Large intestine (tissue), 3 donors: ENCODE measurements around the gene CDH1. TPM values are rescaled to one million over a fixed set of nuclear protein-coding genes. Genes with fewer than 3 reads are reported as not detected.
"Not testable (repeated sequence)": the region's sequence is repeated elsewhere in the genome, so short reads cannot be mapped to it uniquely, and the experiment has no call there.

Source experiments
- DNase-seq, 2 donors: peaks; one replicate each; pipeline versions ENCODE4 v3.0.0 to v3.0.0-alpha.2; 2013
- H3K27ac ChIP-seq: one replicate; pipeline ENCODE4 v1.5.1; 2013; ENCODE audit warnings: low read length
- H3K27me3 ChIP-seq: 2 replicates; pipeline ENCODE4 v1.6.1; 2013; ENCODE audit warnings: low read length; ENCODE audit not compliant: control insufficient read depth, insufficient read depth
- H3K36me3 ChIP-seq: 2 replicates; pipeline ENCODE4 v1.6.1; 2013; ENCODE audit warnings: low read length; ENCODE audit not compliant: control insufficient read depth, insufficient read depth
- H3K4me1 ChIP-seq: one replicate; pipeline ENCODE4 v1.6.1; 2013; ENCODE audit warnings: low read length; ENCODE audit not compliant: control insufficient read depth, insufficient read depth
- H3K4me3 ChIP-seq: one replicate; pipeline ENCODE4 v1.5.1; 2013; ENCODE audit warnings: low read length
- H3K9me3 ChIP-seq: one replicate; pipeline ENCODE4 v1.6.1; 2013; ENCODE audit warnings: mild to moderate bottlenecking, low read depth, low read length, moderate library complexity; ENCODE audit not compliant: control insufficient read depth
- WGBS: methylation state at CpG from one replicate; pipeline ENCODE4 v1.1.5; 2013; ENCODE audit warnings: low lambda C conversion rate; ENCODE audit not compliant: insufficient coverage; 5-methylcytosine and 5-hydroxymethylcytosine counted together
- polyA plus RNA-seq: library from polyadenylated mRNA; unstranded; fragments of 120-200 nt; gene quantifications from one replicate; pipeline ENCODE4 v1.2.1, GENCODE V29; 2013

CDH1 gene
- polyA plus RNA-seq, 1 donor = 341 TPM

GRCh38 chr16:68786685-68787418, 49.8 kb downstream of the CDH1 start:
- Histone ChIP-seq H3K9me3 (no peaks in the 10 kb centered on the region), H3K27ac (peak overlapping the region; percentile 32), H3K36me3 (peaks cover 25% of the 10 kb centered on the region), H3K4me3 (no peak overlapping the region), H3K4me1 (peaks cover 41% of the 10 kb centered on the region), H3K27me3 (no peaks in the 10 kb centered on the region)
- WGBS = no CpG with 5 or more reads among the region's 7 CpGs
- peak; percentile 66 to 75 for DNase-seq

- H3K27me3 ChIP-seq, H3K4me3 ChIP-seq, DNase-seq, H3K9me3 ChIP-seq: not testable (repeated sequence)
- Histone ChIP-seq H3K36me3 (peaks cover 20% of the 10 kb centered on the region), H3K4me1 (peaks cover 43% of the 10 kb centered on the region), H3K27ac (peak overlapping the region; percentile 32)
- no CpG with 5 or more reads among the region's 1 CpG for WGBS
These were observed 50.3 kb downstream of the CDH1 start for GRCh38 chr16:68787419-68787807.

- no CpG with 5 or more reads among the region's 9 CpGs for WGBS
- Histone ChIP-seq H3K4me3 (no peak overlapping the region), H3K27ac (peak overlapping the region; percentile 97), H3K36me3 (peaks cover 19% of the 10 kb centered on the region), H3K9me3 (no peaks in the 10 kb centered on the region), H3K4me1 (peaks cover 62% of the 10 kb centered on the region), H3K27me3 (no peaks in the 10 kb centered on the region)
- peak; percentile 43 to 64 for DNase-seq
These were observed 53.2 kb downstream of the CDH1 start for GRCh38 chr16:68790130-68790761.

DNA sequence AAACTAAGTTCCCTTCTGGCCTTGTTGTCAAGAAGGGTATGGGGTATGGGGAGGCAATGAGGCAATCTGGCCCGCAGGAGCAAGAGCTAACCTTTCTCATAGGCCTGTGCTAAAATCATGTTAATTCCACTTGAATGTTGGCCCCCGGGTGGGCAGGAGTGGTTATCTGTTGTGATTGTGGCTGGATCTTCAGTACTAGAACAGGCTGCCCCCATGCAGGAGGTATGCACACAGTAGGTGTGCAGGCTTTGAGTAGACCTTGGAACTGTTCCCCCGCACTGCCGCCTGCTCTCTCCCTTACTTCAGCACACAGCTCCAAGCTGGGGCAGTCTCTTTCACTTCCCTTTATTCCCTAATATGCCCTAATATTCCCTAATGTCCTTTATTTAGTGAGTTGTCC, 53.9 kb downstream of the CDH1 start:
- H3K9me3 ChIP-seq = no peaks in the 10 kb centered on the region
- peaks cover 64% of the 10 kb centered on the region for H3K4me1 ChIP-seq
- H3K27ac ChIP-seq = peak overlapping the region; percentile 97
- WGBS = no CpG with 5 or more reads among the region's 4 CpGs
- H3K36me3 ChIP-seq = peaks cover 16% of the 10 kb centered on the region
- no peak overlapping the region for H3K4me3 ChIP-seq
- no peak for DNase-seq
- no peaks in the 10 kb centered on the region for H3K27me3 ChIP-seq

- peak overlapping the region; percentile 97 for H3K27ac ChIP-seq
- peaks cover 13% of the 10 kb centered on the region for H3K36me3 ChIP-seq
- H3K9me3 ChIP-seq = no peaks in the 10 kb centered on the region
- peak; percentile 85 to 94 for DNase-seq
- peak overlapping the region; percentile 5 for H3K4me3 ChIP-seq
- H3K4me1 ChIP-seq = peaks cover 51% of the 10 kb centered on the region
- H3K27me3 ChIP-seq = no peaks in the 10 kb centered on the region
- 50% methylated on average over 2 of the region's 20 CpGs for WGBS
These were observed 55.6 kb downstream of the CDH1 start for GRCh38 chr16:68792465-68793324.

DNA sequence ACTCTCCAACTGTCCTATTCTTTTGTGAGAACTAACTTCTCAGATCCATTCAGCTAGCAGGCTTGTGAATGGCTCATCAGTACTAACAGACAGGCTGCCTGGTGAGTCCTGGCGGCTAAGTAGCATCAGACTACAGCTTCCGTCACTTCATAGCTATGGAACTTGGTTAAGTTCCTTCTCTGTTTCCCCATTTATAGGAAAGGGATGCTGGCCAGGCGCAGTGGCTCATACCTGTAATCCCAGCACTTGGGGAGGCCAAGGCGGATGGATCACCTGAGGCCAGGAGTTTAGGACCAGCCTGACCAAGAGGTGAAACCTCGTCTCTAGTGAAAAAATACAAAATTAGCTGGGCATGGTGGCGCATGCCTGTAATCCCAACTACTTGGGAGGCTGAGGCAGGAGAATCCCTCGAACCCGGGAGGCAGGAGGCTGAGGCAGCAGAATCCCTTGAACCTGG, 56.3 kb downstream of the CDH1 start:
- DNase-seq = no peak
- Histone ChIP-seq H3K36me3 (peaks cover 11% of the 10 kb centered on the region), H3K9me3 (no peaks in the 10 kb centered on the region), H3K27me3 (no peaks in the 10 kb centered on the region), H3K27ac (peak overlapping the region; percentile 97), H3K4me1 (peaks cover 52% of the 10 kb centered on the region), H3K4me3 (no peak overlapping the region)
- WGBS = no CpG with 5 or more reads among the region's 8 CpGs

DNA sequence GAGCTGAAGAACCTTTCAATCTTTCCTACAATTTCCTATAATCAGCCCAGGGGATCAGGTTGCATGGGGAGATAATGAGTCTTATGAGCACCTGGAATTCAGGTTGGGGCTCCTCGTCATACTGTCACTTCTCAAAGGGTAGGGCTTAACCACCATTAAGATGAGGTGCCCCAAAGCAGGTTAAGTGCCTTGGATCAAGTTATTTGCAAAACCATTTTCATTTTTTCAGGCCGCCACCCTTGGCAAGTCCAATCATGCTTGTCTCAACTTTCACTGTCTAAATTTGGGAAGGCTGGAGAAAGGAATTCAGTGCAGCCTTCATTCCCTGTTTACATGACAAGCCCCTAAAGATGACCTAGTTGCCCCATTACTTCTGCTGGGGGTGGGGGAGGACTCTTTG, 61.3 kb downstream of the CDH1 start:
- Histone ChIP-seq H3K36me3 (peaks cover 14% of the 10 kb centered on the region), H3K4me1 (peaks cover 25% of the 10 kb centered on the region), H3K27ac (no peak overlapping the region), H3K4me3 (no peak overlapping the region), H3K9me3 (no peaks in the 10 kb centered on the region), H3K27me3 (no peaks in the 10 kb centered on the region)
- DNase-seq = no peak
- no CpG with 5 or more reads among the region's 2 CpGs for WGBS

DNA sequence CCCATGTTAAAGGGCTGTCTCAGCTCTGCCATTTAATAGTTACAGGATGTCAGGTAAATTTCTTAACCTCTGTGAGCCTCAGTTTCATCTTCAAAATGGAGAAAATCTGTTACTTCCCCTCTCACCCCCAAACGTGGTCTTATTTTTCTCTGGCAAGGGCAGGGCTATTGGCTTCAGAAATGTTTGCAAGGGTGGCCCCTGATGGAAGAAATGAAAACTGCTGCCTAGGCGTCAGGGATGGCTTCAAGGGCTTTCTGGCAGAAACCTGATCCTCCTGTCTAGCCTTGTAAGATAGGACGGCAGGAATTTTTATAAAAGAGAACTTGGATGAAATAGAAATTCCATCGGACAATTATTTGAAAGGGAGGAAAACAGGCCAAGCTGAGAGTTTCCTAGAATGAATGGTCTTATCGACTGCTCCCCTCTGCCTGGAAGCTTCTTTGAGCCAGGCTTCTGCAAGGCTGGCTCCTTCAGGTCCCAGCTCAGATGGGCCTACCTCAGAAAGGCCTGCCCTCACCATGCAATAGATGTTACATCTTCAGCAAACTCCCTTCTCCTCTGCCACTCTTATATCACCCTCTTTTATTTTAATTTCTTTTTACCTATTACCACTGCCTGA, 63.3 kb downstream of the CDH1 start:
- no CpG with 5 or more reads among the region's 5 CpGs for WGBS
- DNase-seq = peak; percentile 62 to 65

GRCh38 chr16:68802190-68802589, 65.1 kb downstream of the CDH1 start:
- peaks cover 11% of the 10 kb centered on the region for H3K4me1 ChIP-seq
- H3K36me3 ChIP-seq = peaks cover 21% of the 10 kb centered on the region
- no peaks in the 10 kb centered on the region for H3K9me3 ChIP-seq
- H3K27ac ChIP-seq = peak overlapping the region; percentile 38
- WGBS = 40% methylated on average over 1 of the region's 7 CpGs
- H3K27me3 ChIP-seq = no peaks in the 10 kb centered on the region
- H3K4me3 ChIP-seq = no peak overlapping the region
- DNase-seq = peak in 1 of 2 donors; percentile 35

More for the DNA sequence above, 63.3 kb downstream of the CDH1 start:
- Histone ChIP-seq H3K4me1 (peaks cover 13% of the 10 kb centered on the region), H3K27ac (peak overlapping the region; percentile 11), H3K4me3 (no peak overlapping the region), H3K36me3 (peaks cover 18% of the 10 kb centered on the region), H3K27me3 (no peaks in the 10 kb centered on the region), H3K9me3 (no peaks in the 10 kb centered on the region)

- H3K27ac ChIP-seq = no peak overlapping the region
- no peak for DNase-seq
- no peak overlapping the region for H3K4me3 ChIP-seq
- H3K9me3 ChIP-seq = no peaks in the 10 kb centered on the region
- H3K36me3 ChIP-seq = peaks cover 51% of the 10 kb centered on the region
- no peaks in the 10 kb centered on the region for H3K4me1 ChIP-seq
- no peaks in the 10 kb centered on the region for H3K27me3 ChIP-seq
- no CpG with 5 or more reads among the region's 2 CpGs for WGBS
These were observed 69.3 kb downstream of the CDH1 start for GRCh38 chr16:68806422-68806821.
